ACC112 (cell line): ENCODE results near the gene SLC22A5.
A peak's percentile ranks its signal among the peaks of the same experiment; 100 is the strongest.

ENCODE experiments used
- H2AFZ ChIP-seq: fragments of 200-600 bp; sonication (generic); one replicate; pipeline ENCODE4 v1.6.0; 2017; ENCODE audit warnings: antibody characterized with exemption, low read length; ENCODE audit not compliant: unreplicated experiment
- H3K27ac ChIP-seq: fragments of 200-600 bp; sonication (generic); 2 replicates; pipeline ENCODE4 v1.5.1; 2014; ENCODE audit warnings: low read depth, mild to moderate bottlenecking, antibody characterized with exemption, low read length, moderate library complexity
- H3K27me3 ChIP-seq: fragments of 200-600 bp; sonication (generic); 2 replicates; pipeline ENCODE4 v1.6.1; 2014; ENCODE audit warnings: mild to moderate bottlenecking, antibody characterized with exemption, low read length, moderate library complexity, mixed read lengths; ENCODE audit not compliant: insufficient read depth
- H3K36me3 ChIP-seq: fragments of 200-600 bp; sonication (generic); 2 replicates; pipeline ENCODE4 v1.6.1; 2016; ENCODE audit warnings: mild to moderate bottlenecking, antibody characterized with exemption, low read length, moderate library complexity, mixed read lengths; ENCODE audit not compliant: insufficient read depth
- H3K4me1 ChIP-seq: fragments of 200-600 bp; sonication (generic); one replicate; pipeline ENCODE4 v1.6.1; 2016; ENCODE audit warnings: low read length, mixed read lengths; ENCODE audit not compliant: insufficient read depth, unreplicated experiment, control insufficient read depth
- H3K4me3 ChIP-seq: fragments of 200-600 bp; sonication (generic); 2 replicates; pipeline ENCODE4 v1.5.1; 2014; ENCODE audit warnings: mild to moderate bottlenecking, low read depth, low read length
- H3K79me2 ChIP-seq: fragments of 200-600 bp; sonication (generic); one replicate; pipeline ENCODE4 v1.6.0; 2016; ENCODE audit warnings: low read length; ENCODE audit not compliant: control insufficient read depth, unreplicated experiment, insufficient read depth

Gene SLC22A5

GRCh38 chr5:132428484-132429462 is 59.3 kb downstream of the SLC22A5 start:
- Histone ChIP-seq H3K27me3 (no peaks in the 10 kb centered on the region), H3K4me1 (peaks cover 64% of the 10 kb centered on the region), H3K79me2 (peaks cover 37% of the 10 kb centered on the region), H3K36me3 (no peaks in the 10 kb centered on the region), H3K4me3 (no peak overlapping the region; the same call in 1 of the 2 replicates), H3K27ac (peak overlapping the region; percentile 6; the same call in 1 of the 2 replicates), H2AFZ (no peak overlapping the region)

DNA sequence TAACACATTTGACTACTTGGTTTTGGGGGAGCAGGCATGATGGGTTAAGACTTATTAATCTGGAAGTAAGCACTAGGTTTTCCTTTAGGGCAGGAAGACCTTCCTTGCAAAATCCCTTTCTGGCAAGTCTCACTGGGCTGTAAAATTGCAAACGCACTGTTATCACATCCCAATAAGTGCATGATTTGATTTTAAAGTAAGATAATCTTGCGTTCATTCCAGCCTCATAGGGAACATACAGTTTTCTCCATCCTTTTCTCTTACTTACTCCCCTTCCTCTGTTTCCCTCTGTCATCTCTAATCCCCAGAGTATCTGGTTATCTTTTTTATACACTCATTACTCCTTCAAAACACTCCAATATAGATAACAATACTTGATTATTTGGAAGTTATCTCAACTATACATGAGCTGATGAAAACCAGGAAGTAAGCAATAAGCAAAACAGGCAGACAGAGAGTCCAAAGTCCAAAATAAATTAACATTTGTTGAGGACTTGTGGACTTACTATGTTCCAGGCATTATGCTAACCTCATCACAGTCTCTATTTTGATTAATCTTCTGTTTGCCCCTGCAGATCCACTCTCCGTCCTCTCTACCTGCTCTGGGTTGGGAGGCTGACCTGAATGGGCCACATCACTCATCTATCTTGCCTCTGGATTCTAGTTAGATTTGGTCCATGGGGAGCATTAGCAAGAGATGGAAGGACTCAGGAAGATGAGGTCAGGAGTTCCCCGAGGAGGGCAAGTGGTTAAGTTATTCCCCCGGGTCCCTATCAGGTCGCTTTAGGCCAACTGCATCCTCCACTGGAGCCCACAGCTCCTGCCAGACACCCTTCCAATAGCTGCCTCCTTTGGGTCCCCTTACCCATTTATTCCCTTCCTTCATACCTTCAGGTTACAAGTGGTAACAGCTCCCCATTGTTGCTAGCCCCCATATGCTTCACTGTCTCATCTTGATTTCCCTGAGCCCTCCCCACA is 60.2 kb downstream of the SLC22A5 start:
- no peaks in the 10 kb centered on the region for H3K36me3 ChIP-seq
- peaks cover 32% of the 10 kb centered on the region for H3K79me2 ChIP-seq
- peak overlapping the region; percentile 6; the same call in 1 of the 2 replicates for H3K27ac ChIP-seq
- H3K4me3 ChIP-seq = no peak overlapping the region; the same call in 1 of the 2 replicates
- no peak overlapping the region for H2AFZ ChIP-seq
- H3K4me1 ChIP-seq = peaks cover 54% of the 10 kb centered on the region
- no peaks in the 10 kb centered on the region for H3K27me3 ChIP-seq

- Histone ChIP-seq H3K79me2 (peaks cover 25% of the 10 kb centered on the region), H3K27me3 (no peaks in the 10 kb centered on the region), H2AFZ (no peak overlapping the region), H3K4me1 (peaks cover 44% of the 10 kb centered on the region), H3K27ac (no peak overlapping the region), H3K36me3 (no peaks in the 10 kb centered on the region), H3K4me3 (no peak overlapping the region)
Observed at GRCh38 chr5:132430746-132431145, 61.2 kb downstream of the SLC22A5 start.

- no peak overlapping the region for H3K27ac ChIP-seq
- H3K27me3 ChIP-seq = no peaks in the 10 kb centered on the region
- no peak overlapping the region for H3K4me3 ChIP-seq
- no peaks in the 10 kb centered on the region for H3K36me3 ChIP-seq
- H3K79me2 ChIP-seq = peaks cover 25% of the 10 kb centered on the region
- peaks cover 36% of the 10 kb centered on the region for H3K4me1 ChIP-seq
- H2AFZ ChIP-seq = no peak overlapping the region
Observed at GRCh38 chr5:132431632-132432031, 62.1 kb downstream of the SLC22A5 start.

GRCh38 chr5:132433141-132433540 is 63.6 kb downstream of the SLC22A5 start:
- Histone ChIP-seq H2AFZ (no peak overlapping the region), H3K4me3 (no peak overlapping the region), H3K27me3 (no peaks in the 10 kb centered on the region), H3K79me2 (peaks cover 17% of the 10 kb centered on the region), H3K4me1 (peaks cover 36% of the 10 kb centered on the region), H3K36me3 (no peaks in the 10 kb centered on the region), H3K27ac (no peak overlapping the region)

GRCh38 chr5:132434416-132435286 is 65.1 kb downstream of the SLC22A5 start:
- peaks cover 35% of the 10 kb centered on the region for H3K4me1 ChIP-seq
- no peak overlapping the region for H2AFZ ChIP-seq
- H3K27ac ChIP-seq = no peak overlapping the region
- peaks cover 7% of the 10 kb centered on the region for H3K79me2 ChIP-seq
- H3K36me3 ChIP-seq = no peaks in the 10 kb centered on the region
- no peaks in the 10 kb centered on the region for H3K27me3 ChIP-seq
- H3K4me3 ChIP-seq = no peak overlapping the region

- Histone ChIP-seq H3K27ac (no peak overlapping the region), H3K27me3 (no peaks in the 10 kb centered on the region), H3K79me2 (peaks cover 5% of the 10 kb centered on the region), H2AFZ (no peak overlapping the region), H3K4me1 (peaks cover 36% of the 10 kb centered on the region), H3K36me3 (no peaks in the 10 kb centered on the region), H3K4me3 (no peak overlapping the region)
Observed at GRCh38 chr5:132435447-132435846, 65.9 kb downstream of the SLC22A5 start.

DNA sequence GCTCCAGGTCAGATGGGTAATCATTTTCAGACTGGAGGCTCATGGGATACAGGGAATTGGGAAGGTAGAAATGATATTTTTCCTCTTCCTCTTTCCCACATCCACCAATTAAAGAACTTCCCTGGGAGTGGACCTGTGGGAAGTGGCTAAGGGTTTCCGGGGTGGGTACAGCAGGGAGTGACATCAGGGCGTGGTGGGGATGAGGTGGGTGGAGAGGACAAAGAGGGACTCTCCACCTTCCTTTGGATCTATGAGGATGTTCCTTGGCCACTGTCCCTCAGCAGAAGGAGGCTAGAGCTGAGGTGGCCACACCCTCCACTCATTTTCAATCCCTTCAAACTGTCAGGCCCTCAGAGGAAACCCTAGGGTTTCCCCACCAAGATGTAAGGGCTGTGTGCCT is 66.4 kb downstream of the SLC22A5 start:
- H3K27me3 ChIP-seq = no peaks in the 10 kb centered on the region
- H2AFZ ChIP-seq = no peak overlapping the region
- peaks cover 36% of the 10 kb centered on the region for H3K4me1 ChIP-seq
- H3K27ac ChIP-seq = no peak overlapping the region
- peaks cover 8% of the 10 kb centered on the region for H3K79me2 ChIP-seq
- H3K36me3 ChIP-seq = 0 out of 2 replicates have a peak, but pooled peaks cover 4% of the 10 kb centered on the region
- H3K4me3 ChIP-seq = no peak overlapping the region

GRCh38 chr5:132436936-132437335 is 67.4 kb downstream of the SLC22A5 start:
- H3K4me1 ChIP-seq = peaks cover 36% of the 10 kb centered on the region
- H2AFZ ChIP-seq = no peak overlapping the region
- H3K27ac ChIP-seq = peak overlapping the region; percentile 53
- no peak overlapping the region for H3K4me3 ChIP-seq
- 0 out of 2 replicates have a peak, but pooled peaks cover 5% of the 10 kb centered on the region for H3K36me3 ChIP-seq
- H3K27me3 ChIP-seq = no peaks in the 10 kb centered on the region
- peaks cover 8% of the 10 kb centered on the region for H3K79me2 ChIP-seq
